SK-N-SH treated with all-trans-retinoic acid at 6 μM for 48 hours (cell line): Measurements from ENCODE around the gene UBASH3A.

Experiments used
- ATAC-seq: fragments of 200-7000 bp; cut with Tn5 transposase; 3 replicates; pipeline ENCODE4 v1.9.1; 2020; ENCODE audit warnings: mild to moderate bottlenecking, moderate library complexity
- BACH2 ChIP-seq: fragments of 250-450 bp; sonication (Bioruptor Pico); IDR thresholded peaks from 2 replicates; pipeline ENCODE4 v1.9.0; 2021; ENCODE audit warnings: mild to moderate bottlenecking, borderline replicate concordance
- CSDC2 ChIP-seq: fragments of 250-450 bp; sonication (Bioruptor Pico); IDR thresholded peaks from 2 replicates; pipeline ENCODE4 v1.5.0; 2020; ENCODE audit warnings: mild to moderate bottlenecking, moderate library complexity
- ESRRG ChIP-seq: fragments of 250-450 bp; sonication (Bioruptor Pico); IDR thresholded peaks from 2 replicates; pipeline ENCODE4 v1.6.1; 2021; ENCODE audit warnings: mild to moderate bottlenecking
- GLIS3 ChIP-seq: fragments of 250-450 bp; sonication (Bioruptor Pico); IDR thresholded peaks from 2 replicates; pipeline ENCODE4 v1.5.0; 2020; ENCODE audit warnings: mild to moderate bottlenecking, moderate library complexity
- ISL1 ChIP-seq: fragments of 250-450 bp; sonication (Bioruptor Pico); IDR thresholded peaks from 2 replicates; pipeline ENCODE4 v2.1.2; 2022; ENCODE audit warnings: mild to moderate bottlenecking, moderate library complexity
- OSR1 ChIP-seq: fragments of 250-450 bp; sonication (Bioruptor Pico); IDR thresholded peaks from 2 replicates; pipeline ENCODE4 v1.8.0; 2022; ENCODE audit warnings: moderate library complexity, mild to moderate bottlenecking, inconsistent platforms
- PPARA ChIP-seq: fragments of 250-450 bp; sonication (Bioruptor Pico); IDR thresholded peaks from 2 replicates; pipeline ENCODE4 v1.5.0; 2020; ENCODE audit warnings: mild to moderate bottlenecking, borderline replicate concordance
- RARB ChIP-seq: fragments of 250-450 bp; sonication (Bioruptor Pico); IDR thresholded peaks from 2 replicates; pipeline ENCODE4 v1.8.0; 2021; ENCODE audit warnings: mild to moderate bottlenecking, moderate library complexity
- SNAI2 ChIP-seq: fragments of 250-450 bp; sonication (Bioruptor Pico); IDR thresholded peaks from 2 replicates; pipeline ENCODE4 v1.5.0; 2020; ENCODE audit warnings: mild to moderate bottlenecking, moderate library complexity
- TCF4 ChIP-seq: fragments of 250-450 bp; sonication (Bioruptor Pico); IDR thresholded peaks from 2 replicates; pipeline ENCODE4 v1.8.0; 2021; ENCODE audit warnings: mild to moderate bottlenecking, moderate library complexity, borderline replicate concordance
- TOX ChIP-seq: fragments of 250-450 bp; sonication (Bioruptor Pico); IDR thresholded peaks from 2 replicates; pipeline ENCODE4 v1.8.0; 2021; ENCODE audit warnings: mild to moderate bottlenecking, moderate library complexity, borderline replicate concordance
- ZC3H10 ChIP-seq: fragments of 250-450 bp; sonication (Bioruptor Pico); IDR thresholded peaks from 2 replicates; pipeline ENCODE4 v1.5.1; 2021; ENCODE audit warnings: mild to moderate bottlenecking, moderate library complexity
- ZFP3 ChIP-seq: fragments of 250-450 bp; sonication (Bioruptor Pico); IDR thresholded peaks from 2 replicates; pipeline ENCODE4 v1.5.0; 2020; ENCODE audit warnings: mild to moderate bottlenecking, moderate library complexity
- ZFP30 ChIP-seq: fragments of 450-650 bp; formaldehyde crosslinking; IDR thresholded peaks from 2 replicates; pipeline ENCODE4 v1.5.0; 2022; ENCODE audit warnings: mild to moderate bottlenecking, moderate library complexity
- ZNF565 ChIP-seq: fragments of 450-650 bp; formaldehyde crosslinking; conservative IDR thresholded peaks from 2 replicates; pipeline ENCODE4 v1.5.0; 2020; ENCODE audit warnings: low read depth, mild to moderate bottlenecking, moderate library complexity
- ZNF70 ChIP-seq: fragments of 450-650 bp; formaldehyde crosslinking; IDR thresholded peaks from 2 replicates; pipeline ENCODE4 v1.5.0; 2020; ENCODE audit warnings: mild to moderate bottlenecking, moderate library complexity
- ZNF8 ChIP-seq: fragments of 450-650 bp; formaldehyde crosslinking; IDR thresholded peaks from 2 replicates; pipeline ENCODE4 v1.5.0; 2020; ENCODE audit warnings: mild to moderate bottlenecking, moderate library complexity
- TF ChIP-seq, protein P1 (sequence below): fragments of 250-450 bp; sonication (Bioruptor Pico); IDR thresholded peaks from 2 replicates; pipeline ENCODE4 v1.5.1; 2021; ENCODE audit warnings: mild to moderate bottlenecking, moderate library complexity
- TF ChIP-seq, protein P2 (sequence below): fragments of 250-450 bp; sonication (Bioruptor Pico); IDR thresholded peaks from 2 replicates; pipeline ENCODE4 v1.8.0; 2021; ENCODE audit warnings: low read depth, mild to moderate bottlenecking, moderate library complexity, borderline replicate concordance
- TF ChIP-seq, protein P3 (sequence below): fragments of 250-450 bp; sonication (Bioruptor Pico); IDR thresholded peaks from 2 replicates; pipeline ENCODE4 v1.5.0; 2020; ENCODE audit warnings: mild to moderate bottlenecking, moderate library complexity
- TF ChIP-seq, protein P4 (sequence below): fragments of 250-450 bp; sonication (Bioruptor Pico); IDR thresholded peaks from 2 replicates; pipeline ENCODE4 v1.8.0; 2020; ENCODE audit warnings: mild to moderate bottlenecking, moderate library complexity, borderline replicate concordance

The UBASH3A gene

DNA sequence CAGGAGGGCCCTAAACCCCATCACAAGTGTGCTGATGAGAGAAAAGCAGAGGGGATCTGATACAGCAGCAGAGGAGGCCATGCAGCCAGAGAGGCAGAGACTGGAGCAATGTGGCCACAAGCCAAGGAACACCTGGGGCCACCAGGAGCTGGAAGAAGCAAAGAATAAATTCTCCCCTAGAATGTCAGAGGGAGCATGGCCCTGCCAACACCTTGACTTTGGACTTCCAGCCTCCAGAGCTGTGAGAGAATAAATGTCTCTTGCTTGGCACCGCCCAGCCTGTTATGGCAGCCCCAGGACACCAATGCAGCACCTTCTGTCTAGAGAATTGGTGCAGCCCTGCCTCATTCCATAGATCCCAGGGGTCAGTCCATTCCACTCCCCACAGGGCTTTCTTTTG lies 25.3 kb downstream of the UBASH3A start (continued):
- TF ChIP-seq, protein P1, sequence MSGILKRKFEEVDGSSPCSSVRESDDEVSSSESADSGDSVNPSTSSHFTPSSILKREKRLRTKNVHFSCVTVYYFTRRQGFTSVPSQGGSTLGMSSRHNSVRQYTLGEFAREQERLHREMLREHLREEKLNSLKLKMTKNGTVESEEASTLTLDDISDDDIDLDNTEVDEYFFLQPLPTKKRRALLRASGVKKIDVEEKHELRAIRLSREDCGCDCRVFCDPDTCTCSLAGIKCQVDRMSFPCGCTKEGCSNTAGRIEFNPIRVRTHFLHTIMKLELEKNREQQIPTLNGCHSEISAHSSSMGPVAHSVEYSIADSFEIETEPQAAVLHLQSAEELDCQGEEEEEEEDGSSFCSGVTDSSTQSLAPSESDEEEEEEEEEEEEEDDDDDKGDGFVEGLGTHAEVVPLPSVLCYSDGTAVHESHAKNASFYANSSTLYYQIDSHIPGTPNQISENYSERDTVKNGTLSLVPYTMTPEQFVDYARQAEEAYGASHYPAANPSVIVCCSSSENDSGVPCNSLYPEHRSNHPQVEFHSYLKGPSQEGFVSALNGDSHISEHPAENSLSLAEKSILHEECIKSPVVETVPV (CRISPR knock-in tag): no peak
- TF ChIP-seq PPARA (CRISPR knock-in tag) (no peak), ESRRG (CRISPR knock-in tag) (no peak), RARB (CRISPR knock-in tag) (no peak), ZNF565 (no peak), ZC3H10 (no peak)
- TF ChIP-seq, protein P2, sequence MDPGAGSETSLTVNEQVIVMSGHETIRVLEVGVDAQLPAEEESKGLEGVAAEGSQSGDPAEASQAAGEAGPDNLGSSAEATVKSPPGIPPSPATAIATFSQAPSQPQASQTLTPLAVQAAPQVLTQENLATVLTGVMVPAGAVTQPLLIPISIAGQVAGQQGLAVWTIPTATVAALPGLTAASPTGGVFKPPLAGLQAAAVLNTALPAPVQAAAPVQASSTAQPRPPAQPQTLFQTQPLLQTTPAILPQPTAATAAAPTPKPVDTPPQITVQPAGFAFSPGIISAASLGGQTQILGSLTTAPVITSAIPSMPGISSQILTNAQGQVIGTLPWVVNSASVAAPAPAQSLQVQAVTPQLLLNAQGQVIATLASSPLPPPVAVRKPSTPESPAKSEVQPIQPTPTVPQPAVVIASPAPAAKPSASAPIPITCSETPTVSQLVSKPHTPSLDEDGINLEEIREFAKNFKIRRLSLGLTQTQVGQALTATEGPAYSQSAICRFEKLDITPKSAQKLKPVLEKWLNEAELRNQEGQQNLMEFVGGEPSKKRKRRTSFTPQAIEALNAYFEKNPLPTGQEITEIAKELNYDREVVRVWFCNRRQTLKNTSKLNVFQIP (CRISPR knock-in tag): no peak

DNA sequence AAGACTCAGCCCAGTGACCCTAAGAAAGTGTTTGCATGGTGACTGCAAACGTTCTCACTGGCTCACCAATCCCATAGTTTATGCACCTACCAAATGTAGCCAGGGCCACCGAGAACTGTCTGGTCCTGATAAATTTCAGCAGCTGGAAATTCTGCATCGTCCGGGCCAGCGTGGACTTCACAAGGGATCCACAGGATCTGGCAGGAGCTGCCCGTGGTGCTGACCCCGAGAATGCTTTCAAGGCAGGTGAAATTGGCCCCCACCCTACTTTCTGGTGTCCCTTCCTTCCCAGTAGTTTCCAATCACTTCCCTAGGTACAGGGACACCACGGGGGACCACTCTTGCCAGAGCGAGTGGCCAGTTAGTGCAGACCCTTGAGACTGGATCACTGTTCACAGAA lies 26.2 kb downstream of the UBASH3A start:
- TF ChIP-seq RARB (CRISPR knock-in tag): no peak
- TF ChIP-seq ISL1: no peak
- no peak for TF ChIP-seq ZNF8 (CRISPR knock-in tag)
- no peak for TF ChIP-seq ZNF70 (CRISPR knock-in tag)
- TF ChIP-seq ZFP3 (CRISPR knock-in tag): no peak
- no peak for TF ChIP-seq GLIS3 (CRISPR knock-in tag)
- TF ChIP-seq TOX (CRISPR knock-in tag): no peak
- TF ChIP-seq, protein P1 (CRISPR knock-in tag): no peak
- no peak for TF ChIP-seq SNAI2 (CRISPR knock-in tag)
- TF ChIP-seq OSR1 (CRISPR knock-in tag): no peak
- no peak for TF ChIP-seq ESRRG (CRISPR knock-in tag)
- no peak for TF ChIP-seq CSDC2 (CRISPR knock-in tag)
- no peak for TF ChIP-seq ZFP30 (CRISPR knock-in tag)
- TF ChIP-seq, protein P3, sequence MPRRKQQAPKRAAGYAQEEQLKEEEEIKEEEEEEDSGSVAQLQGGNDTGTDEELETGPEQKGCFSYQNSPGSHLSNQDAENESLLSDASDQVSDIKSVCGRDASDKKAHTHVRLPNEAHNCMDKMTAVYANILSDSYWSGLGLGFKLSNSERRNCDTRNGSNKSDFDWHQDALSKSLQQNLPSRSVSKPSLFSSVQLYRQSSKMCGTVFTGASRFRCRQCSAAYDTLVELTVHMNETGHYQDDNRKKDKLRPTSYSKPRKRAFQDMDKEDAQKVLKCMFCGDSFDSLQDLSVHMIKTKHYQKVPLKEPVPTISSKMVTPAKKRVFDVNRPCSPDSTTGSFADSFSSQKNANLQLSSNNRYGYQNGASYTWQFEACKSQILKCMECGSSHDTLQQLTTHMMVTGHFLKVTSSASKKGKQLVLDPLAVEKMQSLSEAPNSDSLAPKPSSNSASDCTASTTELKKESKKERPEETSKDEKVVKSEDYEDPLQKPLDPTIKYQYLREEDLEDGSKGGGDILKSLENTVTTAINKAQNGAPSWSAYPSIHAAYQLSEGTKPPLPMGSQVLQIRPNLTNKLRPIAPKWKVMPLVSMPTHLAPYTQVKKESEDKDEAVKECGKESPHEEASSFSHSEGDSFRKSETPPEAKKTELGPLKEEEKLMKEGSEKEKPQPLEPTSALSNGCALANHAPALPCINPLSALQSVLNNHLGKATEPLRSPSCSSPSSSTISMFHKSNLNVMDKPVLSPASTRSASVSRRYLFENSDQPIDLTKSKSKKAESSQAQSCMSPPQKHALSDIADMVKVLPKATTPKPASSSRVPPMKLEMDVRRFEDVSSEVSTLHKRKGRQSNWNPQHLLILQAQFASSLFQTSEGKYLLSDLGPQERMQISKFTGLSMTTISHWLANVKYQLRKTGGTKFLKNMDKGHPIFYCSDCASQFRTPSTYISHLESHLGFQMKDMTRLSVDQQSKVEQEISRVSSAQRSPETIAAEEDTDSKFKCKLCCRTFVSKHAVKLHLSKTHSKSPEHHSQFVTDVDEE: no peak
- TF ChIP-seq BACH2 (CRISPR knock-in tag): no peak
- TF ChIP-seq, all 23 proteins: peak for 0

DNA sequence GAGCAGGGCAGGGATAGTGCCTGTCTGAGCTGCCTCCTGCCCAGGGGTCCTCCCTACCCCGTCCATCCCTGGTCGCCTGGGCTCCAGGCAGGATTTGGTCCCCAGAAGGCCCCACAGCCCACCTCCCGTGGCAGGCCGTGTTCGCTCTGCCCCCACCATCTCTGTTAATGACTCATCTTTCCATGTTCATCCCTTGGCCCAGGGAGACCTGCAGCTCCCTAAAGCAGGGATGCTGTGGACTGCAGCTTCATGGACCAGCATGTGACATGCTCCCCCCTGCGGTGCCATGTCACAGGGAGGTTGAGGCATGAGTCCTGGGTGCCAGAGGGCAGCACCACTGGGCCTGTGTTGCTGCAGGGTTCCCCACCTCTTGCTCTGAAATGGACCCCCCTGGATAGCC lies 26.8 kb downstream of the UBASH3A start:
- no peak for ATAC-seq
- TF ChIP-seq BACH2 (CRISPR knock-in tag) (no peak), ZNF565 (no peak), TCF4 (no peak), ZNF8 (CRISPR knock-in tag) (no peak), GLIS3 (CRISPR knock-in tag) (no peak), ZC3H10 (no peak), ZFP30 (CRISPR knock-in tag) (no peak), TOX (CRISPR knock-in tag) (no peak)
- TF ChIP-seq, protein P4, sequence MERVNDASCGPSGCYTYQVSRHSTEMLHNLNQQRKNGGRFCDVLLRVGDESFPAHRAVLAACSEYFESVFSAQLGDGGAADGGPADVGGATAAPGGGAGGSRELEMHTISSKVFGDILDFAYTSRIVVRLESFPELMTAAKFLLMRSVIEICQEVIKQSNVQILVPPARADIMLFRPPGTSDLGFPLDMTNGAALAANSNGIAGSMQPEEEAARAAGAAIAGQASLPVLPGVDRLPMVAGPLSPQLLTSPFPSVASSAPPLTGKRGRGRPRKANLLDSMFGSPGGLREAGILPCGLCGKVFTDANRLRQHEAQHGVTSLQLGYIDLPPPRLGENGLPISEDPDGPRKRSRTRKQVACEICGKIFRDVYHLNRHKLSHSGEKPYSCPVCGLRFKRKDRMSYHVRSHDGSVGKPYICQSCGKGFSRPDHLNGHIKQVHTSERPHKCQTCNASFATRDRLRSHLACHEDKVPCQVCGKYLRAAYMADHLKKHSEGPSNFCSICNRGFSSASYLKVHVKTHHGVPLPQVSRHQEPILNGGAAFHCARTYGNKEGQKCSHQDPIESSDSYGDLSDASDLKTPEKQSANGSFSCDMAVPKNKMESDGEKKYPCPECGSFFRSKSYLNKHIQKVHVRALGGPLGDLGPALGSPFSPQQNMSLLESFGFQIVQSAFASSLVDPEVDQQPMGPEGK (CRISPR knock-in tag): no peak
- TF ChIP-seq, protein P2 (CRISPR knock-in tag): no peak

More for the DNA sequence above, 26.2 kb downstream of the UBASH3A start:
- no peak for ATAC-seq
